HG03354 (cell line): Measurements from ENCODE around the gene RAD17.
"Not testable (repeated sequence)": the region's sequence is repeated elsewhere in the genome, so short reads cannot be mapped to it uniquely, and the experiment has no call there.

Experiments used
- ATAC-seq: cut with Tn5 transposase; IDR thresholded peaks from one replicate; pipeline ENCODE4 v1.9.1; 2021; ENCODE audit warnings: mild to moderate bottlenecking; ENCODE audit not compliant: unreplicated experiment, poor library complexity, severe bottlenecking

Gene RAD17

GRCh38 chr5:69369340-69370121, at the start of gene RAD17, which contains the start of the genes AK6 and TAF9:
Gene RAD17 (plus strand): TSS chr5:69369818. CDS start chr5:69372209, 2,391 bp downstream.
Gene AK6 (minus strand): TSS chr5:69369520. CDS start chr5:69369490, 30 bp downstream.
Gene TAF9 (minus strand): TSS chr5:69369520. CDS start chr5:69365737, 3,783 bp downstream.
- peak; percentile 96 for ATAC-seq

GRCh38 chr5:69326365-69326764, 43.3 kb upstream of the RAD17 start:
- no peak for ATAC-seq

GRCh38 chr5:69329905-69330489, 39.6 kb upstream of the RAD17 start:
- ATAC-seq = no peak

- ATAC-seq = no peak
These were observed 37.8 kb upstream of the RAD17 start for GRCh38 chr5:69331528-69332445.

- not testable (repeated sequence) for ATAC-seq
These were observed 35.8 kb upstream of the RAD17 start for GRCh38 chr5:69333668-69334315.

GRCh38 chr5:69334793-69335268, 34.8 kb upstream of the RAD17 start:
- peak; percentile 67 for ATAC-seq

- ATAC-seq = no peak
These were observed 34.2 kb upstream of the RAD17 start for GRCh38 chr5:69335341-69335935.

- no peak for ATAC-seq
These were observed 28.0 kb upstream of the RAD17 start for GRCh38 chr5:69341520-69342161.

GRCh38 chr5:69343083-69343482, 26.5 kb upstream of the RAD17 start:
- ATAC-seq = no peak

- no peak for ATAC-seq
These were observed 19.0 kb upstream of the RAD17 start for GRCh38 chr5:69350664-69351063.

- ATAC-seq = no peak
These were observed 9.9 kb upstream of the RAD17 start for GRCh38 chr5:69359699-69360098.

GRCh38 chr5:69360442-69360841, 9.2 kb upstream of the RAD17 start:
- no peak for ATAC-seq

GRCh38 chr5:69364414-69364813, 5.2 kb upstream of the RAD17 start:
- ATAC-seq = peak; percentile 42

GRCh38 chr5:69364850-69365249, 4.8 kb upstream of the RAD17 start:
- ATAC-seq = no peak

GRCh38 chr5:69367697-69368279, 1.8 kb upstream of the RAD17 start:
- ATAC-seq = no peak

GRCh38 chr5:69368458-69369339, 919 bp upstream of the RAD17 start:
- peak; percentile 0 for ATAC-seq

- not testable (repeated sequence) for ATAC-seq
These were observed 717 bp downstream of the RAD17 start for GRCh38 chr5:69370335-69370734.
